PFSK-1 (cell line): ENCODE measurements around the gene OMG.

Experiments used
- POLR2AphosphoS5 ChIP-seq: IDR thresholded peaks from 2 replicates; pipeline ENCODE4 v1.6.1; 2012; ENCODE audit warnings: low read depth, mild to moderate bottlenecking, control low read depth, low read length, moderate library complexity
- TAF1 ChIP-seq: IDR thresholded peaks from 2 replicates; pipeline ENCODE4 v1.6.1; 2012; ENCODE audit warnings: low read length, control low read depth, borderline replicate concordance; ENCODE audit not compliant: insufficient read depth
- TF ChIP-seq, protein P1 (sequence below), 2 experiments: IDR thresholded peaks; 2 replicates each; pipeline versions ENCODE4 v1.6.1 to v1.8.0; 2011 to 2012; ENCODE audit warnings: low read depth in 2 of 2, low read length in 2 of 2, control low read depth in 1 of 2, inconsistent platforms in 1 of 2, mild to moderate bottlenecking in 1 of 2, moderate library complexity in 1 of 2; ENCODE audit not compliant: insufficient read depth in 1 of 2

DNA sequence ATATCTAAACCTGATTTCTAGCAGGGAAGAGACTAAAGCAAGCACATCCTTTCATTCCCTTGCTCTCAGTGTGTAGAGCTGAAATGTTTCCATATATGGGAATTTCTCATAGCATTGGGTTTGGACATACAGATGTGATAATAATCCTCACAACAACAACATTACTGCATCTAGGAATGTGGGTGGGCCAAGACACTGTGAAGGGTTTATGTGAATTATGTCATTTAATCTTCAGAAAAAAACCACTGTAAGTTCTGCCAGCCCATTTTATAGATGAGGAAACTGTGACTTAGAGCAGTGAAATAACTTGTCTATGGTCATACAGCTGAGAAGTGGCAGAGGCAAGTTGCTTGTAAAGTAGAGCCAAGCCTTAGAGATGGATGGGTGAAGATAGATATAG lies 5.2 kb downstream of the OMG start:
- no peak for TF ChIP-seq POLR2AphosphoS5
- TF ChIP-seq TAF1: no peak
- TF ChIP-seq, protein P1, sequence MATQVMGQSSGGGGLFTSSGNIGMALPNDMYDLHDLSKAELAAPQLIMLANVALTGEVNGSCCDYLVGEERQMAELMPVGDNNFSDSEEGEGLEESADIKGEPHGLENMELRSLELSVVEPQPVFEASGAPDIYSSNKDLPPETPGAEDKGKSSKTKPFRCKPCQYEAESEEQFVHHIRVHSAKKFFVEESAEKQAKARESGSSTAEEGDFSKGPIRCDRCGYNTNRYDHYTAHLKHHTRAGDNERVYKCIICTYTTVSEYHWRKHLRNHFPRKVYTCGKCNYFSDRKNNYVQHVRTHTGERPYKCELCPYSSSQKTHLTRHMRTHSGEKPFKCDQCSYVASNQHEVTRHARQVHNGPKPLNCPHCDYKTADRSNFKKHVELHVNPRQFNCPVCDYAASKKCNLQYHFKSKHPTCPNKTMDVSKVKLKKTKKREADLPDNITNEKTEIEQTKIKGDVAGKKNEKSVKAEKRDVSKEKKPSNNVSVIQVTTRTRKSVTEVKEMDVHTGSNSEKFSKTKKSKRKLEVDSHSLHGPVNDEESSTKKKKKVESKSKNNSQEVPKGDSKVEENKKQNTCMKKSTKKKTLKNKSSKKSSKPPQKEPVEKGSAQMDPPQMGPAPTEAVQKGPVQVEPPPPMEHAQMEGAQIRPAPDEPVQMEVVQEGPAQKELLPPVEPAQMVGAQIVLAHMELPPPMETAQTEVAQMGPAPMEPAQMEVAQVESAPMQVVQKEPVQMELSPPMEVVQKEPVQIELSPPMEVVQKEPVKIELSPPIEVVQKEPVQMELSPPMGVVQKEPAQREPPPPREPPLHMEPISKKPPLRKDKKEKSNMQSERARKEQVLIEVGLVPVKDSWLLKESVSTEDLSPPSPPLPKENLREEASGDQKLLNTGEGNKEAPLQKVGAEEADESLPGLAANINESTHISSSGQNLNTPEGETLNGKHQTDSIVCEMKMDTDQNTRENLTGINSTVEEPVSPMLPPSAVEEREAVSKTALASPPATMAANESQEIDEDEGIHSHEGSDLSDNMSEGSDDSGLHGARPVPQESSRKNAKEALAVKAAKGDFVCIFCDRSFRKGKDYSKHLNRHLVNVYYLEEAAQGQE (IDR thresholded peaks at IDR 0.05; ENCODE audit: insufficient read depth in 1 of 2, low read depth in 2 of 2, low read length in 2 of 2): no peak
